ENCODE data around the gene GPD2.

GRCh38 chr2:156573710-156574109, 137.5 kb downstream of the GPD2 start:
- TF ChIP-seq, protein P1, sequence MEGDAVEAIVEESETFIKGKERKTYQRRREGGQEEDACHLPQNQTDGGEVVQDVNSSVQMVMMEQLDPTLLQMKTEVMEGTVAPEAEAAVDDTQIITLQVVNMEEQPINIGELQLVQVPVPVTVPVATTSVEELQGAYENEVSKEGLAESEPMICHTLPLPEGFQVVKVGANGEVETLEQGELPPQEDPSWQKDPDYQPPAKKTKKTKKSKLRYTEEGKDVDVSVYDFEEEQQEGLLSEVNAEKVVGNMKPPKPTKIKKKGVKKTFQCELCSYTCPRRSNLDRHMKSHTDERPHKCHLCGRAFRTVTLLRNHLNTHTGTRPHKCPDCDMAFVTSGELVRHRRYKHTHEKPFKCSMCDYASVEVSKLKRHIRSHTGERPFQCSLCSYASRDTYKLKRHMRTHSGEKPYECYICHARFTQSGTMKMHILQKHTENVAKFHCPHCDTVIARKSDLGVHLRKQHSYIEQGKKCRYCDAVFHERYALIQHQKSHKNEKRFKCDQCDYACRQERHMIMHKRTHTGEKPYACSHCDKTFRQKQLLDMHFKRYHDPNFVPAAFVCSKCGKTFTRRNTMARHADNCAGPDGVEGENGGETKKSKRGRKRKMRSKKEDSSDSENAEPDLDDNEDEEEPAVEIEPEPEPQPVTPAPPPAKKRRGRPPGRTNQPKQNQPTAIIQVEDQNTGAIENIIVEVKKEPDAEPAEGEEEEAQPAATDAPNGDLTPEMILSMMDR (IDR thresholded peaks at IDR 0.05) = no peak
- no peak for TF ChIP-seq POLR2A (IDR thresholded peaks at IDR 0.05)
